Activated CD4-positive, alpha-beta memory T cell treated with anti-CD3 and anti-CD28 coated beads for 36 hours (primary cell): Measurements from ENCODE around the gene DHFR. TPM values are rescaled to one million over a fixed set of nuclear protein-coding genes. Genes with fewer than 3 reads are reported as not detected.
A peak's percentile ranks its signal among the peaks of the same experiment; 100 is the strongest.

ENCODE experiments used
- CTCF ChIA-PET: fragments of 350-600 bp; sonication (Branson Sonifier 250); formaldehyde crosslinking; loops from one replicate; lab custom pipeline; 2021; ENCODE audit warnings: antibody characterized with exemption, inconsistent platforms; lab: Charles Lee
- POLR2A ChIA-PET: fragments of 350-600 bp; sonication (Branson Sonifier 250); formaldehyde crosslinking; loops from one replicate; lab custom pipeline; 2021; ENCODE audit warnings: antibody characterized with exemption; lab: Charles Lee
- DNase-seq: peaks from one replicate; pipeline ENCODE4 v3.0.0-alpha.2; 2020
- H3K27ac Mint-ChIP-seq: one replicate; pipeline ENCODE4 v1.8.0; 2021; ENCODE audit warnings: mixed read lengths
- H3K27me3 Mint-ChIP-seq: one replicate; pipeline ENCODE4 v1.8.0; 2021; ENCODE audit warnings: mixed read lengths
- H3K36me3 Mint-ChIP-seq: one replicate; pipeline ENCODE4 v1.8.0; 2021; ENCODE audit warnings: mixed read lengths
- H3K4me1 Mint-ChIP-seq: one replicate; pipeline ENCODE4 v1.8.0; 2021; ENCODE audit warnings: low read depth, mixed read lengths
- H3K4me3 Mint-ChIP-seq: one replicate; pipeline ENCODE4 v1.8.0; 2021; ENCODE audit warnings: mild to moderate bottlenecking, mixed read lengths
- H3K9me3 Mint-ChIP-seq: one replicate; pipeline ENCODE4 v1.8.0; 2021; ENCODE audit warnings: mixed read lengths
- intact Hi-C: fragments of 100-400 bp; cut with micrococcal nuclease; formaldehyde crosslinking; loops from one replicate; pipeline ENCODE4 v1.15.1; 2023
- total RNA-seq, 2 experiments: library from RNA; stranded (reverse); gene quantifications; one replicate each; pipeline ENCODE4 v1.2.3, GENCODE V29; 2021

DHFR gene
- total RNA-seq, 2 experiments from 2014 or later, result 108 to 110 TPM

DNA sequence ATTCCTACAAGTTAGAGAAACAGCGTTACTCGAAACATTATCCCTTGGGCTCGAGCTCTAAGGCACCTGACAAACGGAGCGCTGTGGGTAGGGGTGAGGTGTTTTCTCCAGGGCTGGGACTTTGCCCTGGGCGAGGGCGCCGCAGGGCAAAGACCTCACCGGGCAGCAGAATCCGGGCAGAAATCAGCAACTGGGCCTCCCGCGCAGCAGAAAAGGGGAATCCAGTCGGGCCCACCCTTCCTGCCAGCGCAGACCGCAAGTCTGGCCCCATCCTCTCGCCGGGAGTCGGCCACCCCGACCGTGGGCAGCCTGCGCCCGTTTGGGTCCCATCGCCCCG lies 761 bp downstream of the DHFR start:
- Mint-ChIP-seq H3K4me1 (peaks cover 20% of the 10 kb centered on the region), H3K9me3 (no peaks in the 10 kb centered on the region), H3K27ac (peak overlapping the region; percentile 93), H3K27me3 (no peaks in the 10 kb centered on the region), H3K36me3 (peaks cover 34% of the 10 kb centered on the region), H3K4me3 (peak overlapping the region; percentile 82)
- ChIA-PET POLR2A (interaction anchor here (0.5 to 1.4 kb wide), 4 partner anchors 102 to 648 kb away, joined by 3 to 4 read pairs (median 3); partner anchors contain the start of gene ZCCHC9), CTCF (interaction anchor here (1.0 to 3.2 kb wide), 4 partner anchors 16 to 571 kb away, joined by 3 to 12 read pairs (median 8); no protein-coding TSS in a partner anchor)
- no peak for DNase-seq
- intact Hi-C loops, result loop anchor here (1.0 to 10.0 kb wide), 5 partner anchors 103 to 1669 kb away; partner anchors contain the start of genes ARSB, JMY, SERINC5 and ZCCHC9

GRCh38 chr5:80653502-80653901 lies 1.3 kb downstream of the DHFR start:
- H3K9me3 Mint-ChIP-seq, result no peaks in the 10 kb centered on the region
- no peak for DNase-seq
- peak overlapping the region; percentile 93 for H3K27ac Mint-ChIP-seq
- H3K4me1 Mint-ChIP-seq, result peaks cover 20% of the 10 kb centered on the region
- peaks cover 35% of the 10 kb centered on the region for H3K36me3 Mint-ChIP-seq
- H3K27me3 Mint-ChIP-seq, result no peaks in the 10 kb centered on the region
- intact Hi-C loops, result loop anchor here (10.0 kb wide), 3 partner anchors 399 to 1669 kb away; partner anchors contain the start of genes ARSB, JMY and SERINC5
- POLR2A ChIA-PET, result interaction anchor here (0.5 to 1.4 kb wide), 2 partner anchors 500 to 648 kb away, joined by 3 read pairs; partner anchors contain the start of gene ZCCHC9
- CTCF ChIA-PET, result interaction anchor here (1.0 kb wide), 2 partner anchors 85 to 570 kb away, joined by 3 to 4 read pairs; no protein-coding TSS in a partner anchor
- peak overlapping the region; percentile 82 for H3K4me3 Mint-ChIP-seq

GRCh38 chr5:80646926-80647325 lies 7.9 kb downstream of the DHFR start:
- H3K9me3 Mint-ChIP-seq, result no peaks in the 10 kb centered on the region
- H3K4me3 Mint-ChIP-seq, result no peak overlapping the region
- no peaks in the 10 kb centered on the region for H3K27me3 Mint-ChIP-seq
- H3K4me1 Mint-ChIP-seq, result peaks cover 4% of the 10 kb centered on the region
- DNase-seq, result no peak
- POLR2A ChIA-PET, result no interaction called here
- no peak overlapping the region for H3K27ac Mint-ChIP-seq
- peaks cover 56% of the 10 kb centered on the region for H3K36me3 Mint-ChIP-seq
- CTCF ChIA-PET, result interaction anchor here (0.9 kb wide), 1 partner anchor 462 kb away, joined by 3 read pairs; no protein-coding TSS in a partner anchor
- intact Hi-C loops, result no loop called here

- Mint-ChIP-seq H3K9me3 (no peaks in the 10 kb centered on the region), H3K36me3 (peaks cover 74% of the 10 kb centered on the region), H3K4me1 (peaks cover 7% of the 10 kb centered on the region), H3K27me3 (no peaks in the 10 kb centered on the region), H3K4me3 (no peak overlapping the region), H3K27ac (no peak overlapping the region)
- DNase-seq, result no peak
- CTCF ChIA-PET, result no interaction called here
- POLR2A ChIA-PET, result no interaction called here
- intact Hi-C loops, result no loop called here
These were observed 9.9 kb downstream of the DHFR start for GRCh38 chr5:80644900-80645299.

DNA sequence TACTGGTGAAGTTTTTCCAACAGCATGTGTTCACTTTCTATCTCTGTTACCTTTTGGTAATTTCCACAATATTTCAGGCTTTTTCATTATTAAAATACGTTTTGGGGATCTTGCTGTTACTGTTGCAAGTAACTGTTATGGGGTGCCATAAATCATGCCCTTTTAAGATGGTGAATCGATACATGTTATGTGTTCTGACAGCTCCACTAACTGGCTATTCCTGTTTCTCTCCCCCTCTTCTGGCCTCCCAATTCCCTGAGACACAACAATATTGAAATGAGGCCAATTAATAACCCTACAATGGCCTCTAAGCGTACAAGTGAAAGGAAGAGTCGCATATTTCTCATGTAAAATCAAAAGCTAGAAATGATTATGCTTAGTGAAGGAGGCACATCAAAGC lies 13.4 kb downstream of the DHFR start:
- Mint-ChIP-seq H3K4me1 (peaks cover 9% of the 10 kb centered on the region), H3K9me3 (no peaks in the 10 kb centered on the region), H3K27ac (no peak overlapping the region), H3K4me3 (no peak overlapping the region), H3K27me3 (no peaks in the 10 kb centered on the region), H3K36me3 (peaks cover 76% of the 10 kb centered on the region)
- intact Hi-C loops, result no loop called here
- CTCF ChIA-PET, result no interaction called here
- POLR2A ChIA-PET, result interaction anchor here (0.6 kb wide), 1 partner anchor 593 kb away, joined by 3 read pairs; no protein-coding TSS in a partner anchor
- DNase-seq, result no peak

- H3K27ac Mint-ChIP-seq, result no peak overlapping the region
These were observed 20.6 kb downstream of the DHFR start for GRCh38 chr5:80634193-80634592.

GRCh38 chr5:80632700-80633099 lies 22.1 kb downstream of the DHFR start:
- Mint-ChIP-seq H3K27ac (no peak overlapping the region), H3K9me3 (no peaks in the 10 kb centered on the region), H3K4me3 (no peak overlapping the region), H3K36me3 (peaks cover 47% of the 10 kb centered on the region), H3K27me3 (no peaks in the 10 kb centered on the region), H3K4me1 (no peaks in the 10 kb centered on the region)
- ChIA-PET CTCF (no interaction called here), POLR2A (no interaction called here)
- intact Hi-C loops, result no loop called here
- DNase-seq, result no peak

More at GRCh38 chr5:80634193-80634592, 20.6 kb downstream of the DHFR start:
- Mint-ChIP-seq H3K9me3 (no peaks in the 10 kb centered on the region), H3K4me3 (no peak overlapping the region), H3K36me3 (peaks cover 59% of the 10 kb centered on the region), H3K27me3 (no peaks in the 10 kb centered on the region), H3K4me1 (peaks cover 6% of the 10 kb centered on the region)
- ChIA-PET POLR2A (no interaction called here), CTCF (no interaction called here)
- DNase-seq, result no peak
- intact Hi-C loops, result no loop called here

DNA sequence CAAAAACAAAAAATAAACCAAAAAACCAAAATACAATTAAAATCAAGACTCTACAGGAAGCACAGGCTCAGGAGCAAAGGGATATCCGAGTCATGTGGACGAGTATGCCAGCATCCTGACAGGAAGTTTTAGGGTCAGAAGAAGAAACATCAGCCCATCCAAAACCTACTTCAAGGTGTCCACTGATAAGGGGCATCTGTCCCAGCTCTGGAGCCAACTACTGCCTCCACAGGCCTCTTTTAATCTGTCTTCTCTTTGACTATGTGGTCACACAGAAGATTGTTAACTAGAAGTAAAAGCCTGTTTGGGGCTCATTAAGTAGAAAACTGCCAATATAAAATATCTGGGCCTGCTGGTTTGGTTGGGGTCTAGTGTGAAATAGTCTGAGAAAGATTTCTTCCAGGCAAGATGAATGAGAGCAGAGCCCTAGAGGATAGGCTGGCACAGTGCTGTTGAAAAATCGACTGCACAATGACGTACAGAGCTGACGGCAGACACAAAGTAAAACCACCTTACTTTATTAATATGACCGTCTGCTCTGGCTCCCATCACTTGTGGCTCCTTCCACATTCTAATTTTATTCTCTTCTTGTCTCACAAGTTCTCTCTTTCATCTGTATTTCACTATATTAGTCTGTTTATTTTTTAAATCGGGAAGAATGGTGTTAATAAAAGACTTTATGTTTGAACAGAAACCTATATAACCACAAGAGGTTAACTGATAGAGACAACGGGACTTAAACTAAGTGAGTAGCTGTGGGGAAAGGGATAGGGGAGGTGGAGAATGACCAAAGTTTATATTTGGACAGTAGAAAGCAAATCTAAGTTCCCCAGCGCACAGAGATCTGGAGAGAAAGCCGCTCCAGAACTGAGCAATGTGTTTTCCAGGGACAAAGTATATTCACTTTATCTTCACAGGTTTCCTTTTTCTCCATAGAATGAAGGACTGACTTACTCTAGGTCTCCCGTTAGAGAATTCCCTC lies 23.2 kb downstream of the DHFR start:
- intact Hi-C loops, result no loop called here
- Mint-ChIP-seq H3K9me3 (no peaks in the 10 kb centered on the region), H3K4me1 (no peaks in the 10 kb centered on the region), H3K36me3 (peaks cover 44% of the 10 kb centered on the region), H3K27me3 (no peaks in the 10 kb centered on the region), H3K27ac (no peak overlapping the region), H3K4me3 (no peak overlapping the region)
- ChIA-PET CTCF (no interaction called here), POLR2A (no interaction called here)
- no peak for DNase-seq

GRCh38 chr5:80629281-80629680 lies 25.5 kb downstream of the DHFR start:
- H3K27me3 Mint-ChIP-seq, result no peaks in the 10 kb centered on the region
- H3K4me3 Mint-ChIP-seq, result no peak overlapping the region
- no peaks in the 10 kb centered on the region for H3K9me3 Mint-ChIP-seq
- peaks cover 36% of the 10 kb centered on the region for H3K36me3 Mint-ChIP-seq
- ChIA-PET POLR2A (no interaction called here), CTCF (no interaction called here)
- DNase-seq, result no peak
- intact Hi-C loops, result no loop called here
- H3K4me1 Mint-ChIP-seq, result no peaks in the 10 kb centered on the region
- no peak overlapping the region for H3K27ac Mint-ChIP-seq

DNA sequence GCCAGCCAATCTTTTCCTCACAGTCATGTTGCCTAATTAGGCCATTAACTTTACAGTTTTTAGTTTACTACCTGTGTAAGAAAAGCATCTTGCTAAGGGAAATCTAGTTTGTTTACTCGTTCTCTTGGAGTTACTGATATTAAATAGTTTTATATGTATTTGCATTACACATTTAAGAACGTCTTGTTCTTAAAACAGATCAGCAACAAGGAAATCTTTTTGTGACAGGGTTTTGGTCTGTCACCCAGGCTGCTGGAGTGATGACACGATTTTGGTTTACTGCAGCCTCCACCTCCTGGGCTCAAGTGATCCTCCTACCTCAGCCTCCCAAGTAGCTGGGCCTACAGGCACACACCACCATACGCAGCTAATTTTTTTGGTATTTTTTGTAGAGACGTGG lies 29.6 kb downstream of the DHFR start:
- no peak for DNase-seq
- Mint-ChIP-seq H3K27ac (no peak overlapping the region), H3K4me1 (no peaks in the 10 kb centered on the region), H3K9me3 (no peaks in the 10 kb centered on the region), H3K36me3 (peaks cover 16% of the 10 kb centered on the region), H3K27me3 (no peaks in the 10 kb centered on the region), H3K4me3 (no peak overlapping the region)
- POLR2A ChIA-PET, result no interaction called here
- CTCF ChIA-PET, result no interaction called here
- intact Hi-C loops, result no loop called here

DNA sequence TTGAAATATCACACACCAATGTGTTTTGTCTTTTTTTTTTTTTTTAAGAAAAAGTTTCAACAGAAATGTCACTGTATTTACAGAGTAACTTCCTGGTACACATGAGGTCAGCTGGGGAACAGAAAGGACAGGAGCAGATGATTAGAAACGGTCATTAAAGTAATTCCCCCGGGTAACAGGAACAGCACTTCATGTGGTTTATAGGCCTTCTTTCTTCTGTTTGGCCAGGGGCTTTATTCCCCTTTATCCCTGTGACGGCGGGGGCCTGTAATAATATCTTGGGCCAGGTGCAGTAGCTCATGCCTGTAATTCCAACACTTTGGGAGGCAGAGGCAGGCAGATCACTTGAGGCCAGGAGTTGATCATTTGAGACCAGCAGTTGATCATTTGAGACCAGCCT lies 30.8 kb downstream of the DHFR start:
- no peak overlapping the region for H3K4me3 Mint-ChIP-seq
- H3K36me3 Mint-ChIP-seq, result peaks cover 12% of the 10 kb centered on the region
- H3K27ac Mint-ChIP-seq, result no peak overlapping the region
- no peak for DNase-seq
- ChIA-PET POLR2A (no interaction called here), CTCF (no interaction called here)
- no peaks in the 10 kb centered on the region for H3K9me3 Mint-ChIP-seq
- intact Hi-C loops, result no loop called here
- H3K27me3 Mint-ChIP-seq, result no peaks in the 10 kb centered on the region
- no peaks in the 10 kb centered on the region for H3K4me1 Mint-ChIP-seq

DNA sequence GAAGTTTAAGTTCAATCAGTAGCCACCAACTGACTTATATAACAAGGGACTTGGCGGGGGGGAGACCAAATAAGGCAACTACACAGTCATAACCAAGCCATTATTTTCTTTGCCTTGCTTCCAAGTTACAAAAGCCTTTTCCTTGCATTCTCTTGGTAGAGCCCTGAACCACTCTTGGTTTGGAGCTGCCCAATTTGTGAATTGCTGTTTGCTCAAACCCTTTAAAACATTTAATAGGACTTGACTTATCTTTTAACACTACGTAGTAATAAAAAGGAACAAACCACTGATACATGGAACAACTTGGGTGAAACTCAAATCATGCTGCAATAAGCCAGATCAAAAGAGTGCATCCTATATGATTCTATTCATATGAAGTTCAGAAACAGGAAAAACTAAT lies 32.0 kb downstream of the DHFR start:
- H3K4me3 Mint-ChIP-seq, result no peak overlapping the region
- DNase-seq, result no peak
- H3K27me3 Mint-ChIP-seq, result no peaks in the 10 kb centered on the region
- peaks cover 12% of the 10 kb centered on the region for H3K36me3 Mint-ChIP-seq
- intact Hi-C loops, result no loop called here
- no peaks in the 10 kb centered on the region for H3K4me1 Mint-ChIP-seq
- POLR2A ChIA-PET, result no interaction called here
- no peak overlapping the region for H3K27ac Mint-ChIP-seq
- CTCF ChIA-PET, result interaction anchor here (0.5 kb wide), 1 partner anchor 62 kb away, joined by 5 read pairs; no protein-coding TSS in a partner anchor
- no peaks in the 10 kb centered on the region for H3K9me3 Mint-ChIP-seq
